HG03558 (cell line): ENCODE measurements around the gene WWC1.
A peak's percentile ranks its signal among the peaks of the same experiment; 100 is the strongest.

Experiments used
- ATAC-seq: cut with Tn5 transposase; IDR thresholded peaks from one replicate; pipeline ENCODE4 v1.9.1; 2021; ENCODE audit warnings: moderate number of reproducible peaks; ENCODE audit not compliant: unreplicated experiment; ENCODE audit errors: extremely low read depth

Gene WWC1

GRCh38 chr5:168359820-168360460 is 68.5 kb downstream of the WWC1 start:
- no peak for ATAC-seq

GRCh38 chr5:168360521-168361285 is 69.3 kb downstream of the WWC1 start:
- no peak for ATAC-seq

GRCh38 chr5:168362097-168362885 is 70.8 kb downstream of the WWC1 start:
- no peak for ATAC-seq

GRCh38 chr5:168364151-168364661 is 72.8 kb downstream of the WWC1 start:
- ATAC-seq, result no peak

GRCh38 chr5:168364750-168365550 is 73.5 kb downstream of the WWC1 start:
- ATAC-seq, result no peak

GRCh38 chr5:168365581-168366081 is 74.2 kb downstream of the WWC1 start:
- ATAC-seq, result no peak

GRCh38 chr5:168366116-168366515 is 74.7 kb downstream of the WWC1 start:
- ATAC-seq, result no peak

GRCh38 chr5:168368854-168369253 is 77.4 kb downstream of the WWC1 start:
- no peak for ATAC-seq

GRCh38 chr5:168370831-168371230 is 79.4 kb downstream of the WWC1 start:
- no peak for ATAC-seq

- ATAC-seq, result peak; percentile 56
Measured at GRCh38 chr5:168372356-168372946, 81.0 kb downstream of the WWC1 start.

- no peak for ATAC-seq
Measured at GRCh38 chr5:168374532-168374931, 83.1 kb downstream of the WWC1 start.

- ATAC-seq, result no peak
Measured at GRCh38 chr5:168375214-168375613, 83.8 kb downstream of the WWC1 start.

- ATAC-seq, result no peak
Measured at GRCh38 chr5:168377525-168377924, 86.1 kb downstream of the WWC1 start.

GRCh38 chr5:168378741-168379140 is 87.3 kb downstream of the WWC1 start:
- ATAC-seq, result no peak

GRCh38 chr5:168382421-168382820 is 91.0 kb downstream of the WWC1 start:
- ATAC-seq, result no peak

- ATAC-seq, result no peak
Measured at GRCh38 chr5:168390491-168390890, 99.0 kb downstream of the WWC1 start.

- no peak for ATAC-seq
Measured at GRCh38 chr5:168393773-168394172, 102.3 kb downstream of the WWC1 start.

- no peak for ATAC-seq
Measured at GRCh38 chr5:168400429-168401220, 109.2 kb downstream of the WWC1 start.

GRCh38 chr5:168401226-168401625 is 109.8 kb downstream of the WWC1 start:
- no peak for ATAC-seq
